Vagina (tissue), 2 donors: ENCODE results near the gene PRXL2B. TPM values are rescaled to one million over a fixed set of nuclear protein-coding genes. Genes with fewer than 3 reads are reported as not detected.

Source experiments
- DNase-seq, 2 donors: peaks; one replicate each; pipeline ENCODE4 v3.0.0-alpha.2; 2017; ENCODE audit errors: extremely low spot score in 2 of 2
- H3K27ac ChIP-seq: fragments of 200-600 bp; sonication (generic); one replicate; pipeline ENCODE4 v1.5.1; 2019
- H3K27me3 ChIP-seq: fragments of 200-600 bp; sonication (generic); one replicate; pipeline ENCODE4 v1.5.1; 2019
- H3K36me3 ChIP-seq, 2 donors: fragments of 200-600 bp; sonication (generic); one replicate each; pipeline ENCODE4 v1.5.1; 2017 to 2019
- H3K4me1 ChIP-seq: fragments of 200-600 bp; sonication (generic); one replicate; pipeline ENCODE4 v1.5.1; 2019
- H3K4me3 ChIP-seq, 2 donors: fragments of 200-600 bp; sonication (generic); 1 replicate in 1 of 2; 2 replicates in 1 of 2; pipeline ENCODE4 v1.5.1; 2016 to 2019
- H3K9me3 ChIP-seq: fragments of 200-600 bp; sonication (generic); one replicate; pipeline ENCODE4 v1.5.1; 2019
- POLR2A ChIP-seq, 2 donors: fragments of 450-650 bp; IDR thresholded peaks; one replicate each; pipeline ENCODE4 v1.6.1; 2017; ENCODE audit warnings: antibody characterized with exemption in 2 of 2, mild to moderate bottlenecking in 2 of 2, moderate library complexity in 2 of 2
- POLR2AphosphoS5 ChIP-seq, 2 donors: sonication (generic); formaldehyde crosslinking; IDR thresholded peaks; one replicate each; pipeline ENCODE4 v1.9.0; 2017; ENCODE audit warnings: antibody characterized with exemption in 2 of 2, mild to moderate bottlenecking in 2 of 2, low read depth in 1 of 2; ENCODE audit not compliant: insufficient read depth in 1 of 2
- intact Hi-C: fragments of 100-400 bp; cut with DNase I; formaldehyde crosslinking; loops from one replicate; pipeline ENCODE4 v1.15.1; 2023
- total RNA-seq: library from RNA; depleted of rRNA; stranded (reverse); fragments of >200 nt; gene quantifications from one replicate; pipeline ENCODE4 v1.2.3, GENCODE V29; 2016
- TF ChIP-seq, protein P1 (sequence below), 3 experiments: fragments of 450-650 bp in 2 of 3; fragments of 200-600 bp in 1 of 3; sonication (generic) in 1 of 3; IDR thresholded peaks; one replicate each; pipeline ENCODE4 v1.5.1; 2017 to 2019; ENCODE audit warnings: antibody characterized with exemption in 3 of 3, mild to moderate bottlenecking in 2 of 3, moderate library complexity in 2 of 3

Gene PRXL2B
- total RNA-seq, 1 donor from 2014 or later = 16.2 TPM

DNA sequence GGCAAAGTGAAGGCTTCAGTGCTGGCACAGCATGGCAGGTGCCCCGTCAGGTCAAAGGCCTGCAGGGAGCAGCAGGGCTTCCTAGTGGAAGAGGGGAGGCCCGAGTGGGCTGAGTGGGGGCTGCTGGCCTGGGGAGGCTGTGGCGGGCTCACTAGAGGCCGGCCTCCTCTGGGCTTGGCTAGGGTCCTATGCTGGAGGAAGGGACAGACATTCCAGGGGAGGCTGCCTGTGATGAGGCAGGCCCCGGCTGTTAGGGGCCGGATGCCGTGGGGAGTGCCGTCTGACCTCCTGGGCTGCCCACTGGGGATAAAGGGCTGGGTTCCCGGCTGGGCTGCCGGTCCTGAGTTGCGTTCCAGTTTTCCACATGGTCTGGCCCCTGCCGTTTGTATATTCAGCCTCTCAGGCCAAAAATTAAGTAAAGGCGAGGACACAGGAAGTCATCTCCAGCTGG lies 21.1 kb downstream of the PRXL2B start:
- Histone ChIP-seq H3K27me3 (no peaks in the 10 kb centered on the region), H3K4me3 (no peak overlapping the region), H3K4me1 (peaks cover 4% of the 10 kb centered on the region), H3K27ac (no peak overlapping the region), H3K9me3 (no peaks in the 10 kb centered on the region), H3K36me3 (no peaks in the 10 kb centered on the region)
- no peak for DNase-seq
- no peak for TF ChIP-seq POLR2A (IDR thresholded peaks at IDR 0.05)
- intact Hi-C loops = no loop called here

DNA sequence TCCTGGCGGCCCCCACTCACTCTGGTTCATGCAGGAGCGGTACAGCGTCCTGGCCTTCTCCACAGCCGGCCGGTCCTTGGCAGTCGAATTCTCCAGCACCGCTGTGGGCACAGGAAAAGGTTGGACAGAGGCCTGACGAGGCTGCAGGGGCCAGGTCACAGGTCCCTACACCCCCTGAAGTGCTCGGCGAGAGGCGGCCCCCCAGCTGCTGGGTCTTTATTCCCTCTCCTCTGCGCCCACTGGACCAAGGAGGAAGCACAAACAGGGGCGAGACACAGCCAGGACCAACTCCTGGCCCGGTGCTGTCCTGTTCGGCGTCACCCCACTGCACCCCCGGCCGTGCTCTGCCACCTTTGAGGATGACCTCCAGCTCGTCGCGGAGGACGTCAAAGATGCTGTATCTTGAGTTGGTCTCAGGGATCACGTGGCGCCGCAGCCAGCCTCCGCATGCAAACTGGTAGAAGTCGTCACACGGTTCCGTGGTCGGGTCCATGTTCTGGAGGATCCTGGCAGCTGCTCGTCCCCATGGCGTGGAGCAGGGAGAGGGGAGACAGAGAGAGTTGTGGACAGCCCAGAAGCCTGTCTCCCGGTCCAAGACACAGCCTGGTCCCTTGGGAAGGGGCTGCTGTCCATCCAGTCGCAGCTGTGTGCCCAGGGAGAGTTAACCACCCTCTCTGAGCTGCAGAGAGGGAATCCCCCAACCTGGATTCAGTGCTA lies 22.9 kb downstream of the PRXL2B start:
- Histone ChIP-seq H3K36me3 (no peaks in the 10 kb centered on the region), H3K27ac (no peak overlapping the region), H3K4me3 (no peak overlapping the region), H3K4me1 (peaks cover 4% of the 10 kb centered on the region), H3K27me3 (no peaks in the 10 kb centered on the region), H3K9me3 (no peaks in the 10 kb centered on the region)
- DNase-seq = no peak
- no peak for TF ChIP-seq POLR2AphosphoS5 (IDR thresholded peaks at IDR 0.05; ENCODE audit: insufficient read depth in 1 of 2, low read depth in 1 of 2)
- TF ChIP-seq, protein P1, sequence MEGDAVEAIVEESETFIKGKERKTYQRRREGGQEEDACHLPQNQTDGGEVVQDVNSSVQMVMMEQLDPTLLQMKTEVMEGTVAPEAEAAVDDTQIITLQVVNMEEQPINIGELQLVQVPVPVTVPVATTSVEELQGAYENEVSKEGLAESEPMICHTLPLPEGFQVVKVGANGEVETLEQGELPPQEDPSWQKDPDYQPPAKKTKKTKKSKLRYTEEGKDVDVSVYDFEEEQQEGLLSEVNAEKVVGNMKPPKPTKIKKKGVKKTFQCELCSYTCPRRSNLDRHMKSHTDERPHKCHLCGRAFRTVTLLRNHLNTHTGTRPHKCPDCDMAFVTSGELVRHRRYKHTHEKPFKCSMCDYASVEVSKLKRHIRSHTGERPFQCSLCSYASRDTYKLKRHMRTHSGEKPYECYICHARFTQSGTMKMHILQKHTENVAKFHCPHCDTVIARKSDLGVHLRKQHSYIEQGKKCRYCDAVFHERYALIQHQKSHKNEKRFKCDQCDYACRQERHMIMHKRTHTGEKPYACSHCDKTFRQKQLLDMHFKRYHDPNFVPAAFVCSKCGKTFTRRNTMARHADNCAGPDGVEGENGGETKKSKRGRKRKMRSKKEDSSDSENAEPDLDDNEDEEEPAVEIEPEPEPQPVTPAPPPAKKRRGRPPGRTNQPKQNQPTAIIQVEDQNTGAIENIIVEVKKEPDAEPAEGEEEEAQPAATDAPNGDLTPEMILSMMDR (IDR thresholded peaks at IDR 0.05) = no peak
- no peak for TF ChIP-seq POLR2A (IDR thresholded peaks at IDR 0.05)
- intact Hi-C loops = no loop called here

DNA sequence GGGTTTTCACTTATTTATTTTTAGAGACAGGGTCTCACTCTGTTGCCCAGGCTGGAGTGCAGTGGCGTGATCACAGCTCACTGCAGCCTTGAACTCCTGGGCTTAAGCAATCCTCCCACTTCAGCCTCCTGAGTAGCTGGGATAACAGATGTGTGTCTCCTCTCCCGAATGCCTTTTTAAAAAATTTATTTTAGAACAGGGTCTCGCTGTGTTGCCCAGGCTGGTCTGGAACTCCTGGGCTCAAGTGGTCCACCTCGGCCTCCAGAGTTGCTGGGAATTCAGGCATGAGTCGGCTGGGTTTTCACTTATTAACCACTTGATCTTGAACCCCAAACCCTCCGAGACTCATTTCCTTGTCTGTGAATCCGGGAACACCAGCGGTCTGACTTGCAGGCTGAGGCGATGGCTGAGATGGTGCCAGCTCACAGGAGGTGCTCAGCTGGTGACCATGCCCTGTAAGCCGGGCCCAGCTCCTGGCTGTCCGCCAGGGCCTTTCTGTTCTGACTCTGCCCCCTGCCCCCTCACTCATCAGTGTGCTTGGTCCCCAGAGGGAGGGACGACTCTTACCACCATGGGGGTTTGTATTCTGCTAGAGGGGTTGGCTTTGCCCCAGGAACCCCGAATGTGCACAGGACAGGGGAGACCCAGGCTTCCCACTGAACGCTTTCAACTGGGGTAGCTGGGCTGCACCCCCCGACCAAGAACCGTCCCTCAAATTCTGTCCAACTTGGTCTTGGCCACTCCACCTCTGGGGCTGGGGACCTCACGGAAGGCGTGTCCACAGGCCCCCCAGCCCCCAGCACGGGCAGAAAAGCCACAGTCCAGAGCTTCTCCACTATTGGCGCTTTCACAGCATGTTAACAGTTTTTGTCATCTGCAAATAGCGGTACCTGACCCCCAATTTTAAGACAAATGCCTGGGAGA lies 23.7 kb downstream of the PRXL2B start:
- Histone ChIP-seq H3K27ac (no peak overlapping the region), H3K36me3 (no peaks in the 10 kb centered on the region), H3K4me3 (no peak overlapping the region), H3K4me1 (peaks cover 4% of the 10 kb centered on the region), H3K27me3 (no peaks in the 10 kb centered on the region), H3K9me3 (no peaks in the 10 kb centered on the region)
- TF ChIP-seq, protein P1 (IDR thresholded peaks at IDR 0.05) = no peak
- TF ChIP-seq POLR2AphosphoS5 (IDR thresholded peaks at IDR 0.05; ENCODE audit: insufficient read depth in 1 of 2, low read depth in 1 of 2) = no peak
- no peak for TF ChIP-seq POLR2A (IDR thresholded peaks at IDR 0.05)
- intact Hi-C loops = no loop called here
- DNase-seq = no peak

DNA sequence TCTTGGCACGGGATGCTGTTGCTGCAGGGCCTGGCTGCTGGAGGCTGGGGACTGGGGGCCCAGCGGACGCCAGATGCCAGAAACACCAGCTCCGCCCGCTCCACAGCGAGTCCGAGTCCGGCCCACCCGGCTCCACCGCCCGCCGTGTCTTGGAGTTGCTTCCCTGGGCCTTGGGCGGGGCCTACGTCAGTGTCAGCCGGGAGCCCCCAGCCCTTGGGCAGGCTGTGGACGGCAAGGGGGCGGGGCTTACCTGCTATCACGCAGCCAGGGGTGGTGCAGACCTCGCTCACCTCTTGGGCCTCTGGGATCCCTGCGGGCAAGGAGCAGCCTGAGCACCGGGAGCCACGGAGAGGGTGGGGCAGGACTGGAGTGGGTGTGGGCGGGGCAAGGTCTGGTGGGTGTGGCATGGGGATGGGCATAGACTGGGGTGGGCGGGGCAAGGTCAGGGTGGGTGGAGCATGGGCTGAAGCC lies 24.5 kb downstream of the PRXL2B start:
- DNase-seq = no peak
- Histone ChIP-seq H3K27me3 (no peaks in the 10 kb centered on the region), H3K4me1 (peaks cover 4% of the 10 kb centered on the region), H3K27ac (no peak overlapping the region), H3K9me3 (no peaks in the 10 kb centered on the region), H3K4me3 (no peak overlapping the region), H3K36me3 (no peaks in the 10 kb centered on the region)
- intact Hi-C loops = no loop called here
- TF ChIP-seq POLR2A (IDR thresholded peaks at IDR 0.05) = no peak
- TF ChIP-seq, protein P1 (IDR thresholded peaks at IDR 0.05) = no peak

DNA sequence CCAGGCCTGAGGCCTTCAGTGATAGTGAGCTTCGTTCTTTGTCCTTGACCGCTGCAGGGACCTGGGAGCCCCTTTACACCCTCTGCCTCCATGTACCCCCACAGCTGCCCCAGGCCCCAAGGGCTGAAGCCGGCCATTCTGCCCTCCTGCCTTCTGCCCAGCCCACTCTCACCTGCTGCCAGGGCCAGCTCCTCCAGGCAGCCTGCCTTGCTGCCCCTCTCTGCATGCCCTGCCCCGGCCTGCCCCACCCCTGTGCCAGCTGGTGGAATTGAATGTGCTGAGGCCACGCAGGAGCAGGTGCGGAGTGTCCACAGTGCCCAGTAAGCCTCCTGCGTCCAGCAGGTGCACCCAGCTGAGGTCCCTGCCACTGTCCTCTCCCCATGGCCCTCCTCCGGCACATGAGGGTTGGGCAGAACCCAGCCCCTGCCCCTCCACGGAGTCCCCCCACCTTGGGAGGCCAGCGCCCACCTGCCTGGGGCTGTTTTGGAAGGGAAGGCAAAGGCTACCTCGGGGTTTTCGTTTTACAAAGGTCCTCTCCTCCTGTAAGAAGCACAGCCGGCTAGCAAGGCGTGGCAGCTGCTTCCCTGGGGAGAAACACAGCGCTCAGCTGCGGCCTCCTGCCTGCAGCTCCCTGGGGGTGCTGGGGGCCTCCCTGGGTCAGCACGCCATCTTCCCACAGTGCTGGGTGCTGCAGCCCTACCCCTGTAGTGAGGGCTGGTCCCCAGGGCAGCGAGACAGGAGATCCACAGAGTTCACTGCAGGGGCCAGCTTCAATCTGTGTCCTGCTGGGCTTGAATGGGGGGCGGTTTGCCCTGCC lies 25.3 kb downstream of the PRXL2B start:
- intact Hi-C loops = no loop called here
- H3K36me3 ChIP-seq = no peaks in the 10 kb centered on the region
- H3K27ac ChIP-seq = no peak overlapping the region
- no peaks in the 10 kb centered on the region for H3K27me3 ChIP-seq
- no peaks in the 10 kb centered on the region for H3K9me3 ChIP-seq
- TF ChIP-seq POLR2A (IDR thresholded peaks at IDR 0.05) (no peak), POLR2AphosphoS5 (IDR thresholded peaks at IDR 0.05; ENCODE audit: insufficient read depth in 1 of 2, low read depth in 1 of 2) (no peak)
- TF ChIP-seq, protein P1 (IDR thresholded peaks at IDR 0.05) = no peak
- no peak overlapping the region for H3K4me3 ChIP-seq
- peaks cover 4% of the 10 kb centered on the region for H3K4me1 ChIP-seq
- no peak for DNase-seq
